OCI-LY7 (cell line): Measurements from ENCODE around the gene ANO10. TPM values are rescaled to one million over a fixed set of nuclear protein-coding genes. Genes with fewer than 3 reads are reported as not detected.

ENCODE experiments used
- BruUV-seq: library from RNA; stranded (reverse); fragments of 400-500 nt; replicated peaks from 2 replicates; lab custom pipeline; 2021; lab: Mats Ljungman, UMichigan
- CTCF ChIA-PET: fragments of 300-600 bp; sonication (Branson Sonifier 250); formaldehyde crosslinking; loops from one replicate; lab custom pipeline; 2022; ENCODE audit warnings: antibody characterized with exemption; ENCODE audit not compliant: unreplicated experiment; lab: Charles Lee
- POLR2A ChIA-PET: fragments of 300-600 bp; sonication (Branson Sonifier 250); formaldehyde crosslinking; loops from one replicate; lab custom pipeline; 2022; ENCODE audit warnings: antibody characterized with exemption; lab: Charles Lee
- DNase-seq: peaks from one replicate; pipeline ENCODE4 v3.0.0-alpha.2; 2015; ENCODE audit warnings: low spot score
- H2AFZ ChIP-seq: fragments of 200-600 bp; sonication (generic), shearing (Covaris generic); 2 replicates; pipeline ENCODE4 v1.6.1; 2014; ENCODE audit warnings: mild to moderate bottlenecking, antibody characterized with exemption, low read length, moderate library complexity
- H3K27ac ChIP-seq: fragments of 200-600 bp; sonication (generic); 2 replicates; pipeline ENCODE4 v1.5.1; 2014; ENCODE audit warnings: mixed run types, low read depth, mild to moderate bottlenecking, moderate library complexity, low read length, inconsistent platforms; ENCODE audit not compliant: poor library complexity, severe bottlenecking
- H3K36me3 ChIP-seq: fragments of 200-600 bp; sonication (generic); 2 replicates; pipeline ENCODE4 v1.6.1; 2014; ENCODE audit warnings: mild to moderate bottlenecking, antibody characterized with exemption, low read length, moderate library complexity, mixed read lengths; ENCODE audit not compliant: insufficient read depth
- H3K4me1 ChIP-seq: fragments of 200-600 bp; sonication (generic); 2 replicates; pipeline ENCODE4 v1.5.1; 2014; ENCODE audit warnings: mild to moderate bottlenecking, low read length; ENCODE audit not compliant: insufficient read depth, poor library complexity, severe bottlenecking
- H3K4me2 ChIP-seq: fragments of 200-600 bp; sonication (generic); 2 replicates; pipeline ENCODE4 v1.6.1; 2014; ENCODE audit warnings: mild to moderate bottlenecking, low read length
- H3K4me3 ChIP-seq: fragments of 200-600 bp; sonication (generic); 2 replicates; pipeline ENCODE4 v1.5.1; 2014; ENCODE audit warnings: mild to moderate bottlenecking, low read depth, low read length; ENCODE audit not compliant: poor library complexity, severe bottlenecking
- H3K79me2 ChIP-seq: fragments of 200-600 bp; sonication (generic); 2 replicates; pipeline ENCODE4 v1.6.1; 2016; ENCODE audit warnings: low read depth, mild to moderate bottlenecking, low read length, moderate library complexity, mixed read lengths; ENCODE audit not compliant: insufficient read depth
- H3K9me2 ChIP-seq: fragments of 200-600 bp; sonication (generic); 2 replicates; pipeline ENCODE4 v1.6.1; 2016; ENCODE audit warnings: mild to moderate bottlenecking, low read length, mixed read lengths; ENCODE audit not compliant: insufficient read depth
- H3K9me3 ChIP-seq: fragments of 200-600 bp; sonication (generic); 2 replicates; pipeline ENCODE4 v1.6.1; 2014; ENCODE audit warnings: mild to moderate bottlenecking, mixed run types, low read length, mixed read lengths
- H4K20me1 ChIP-seq: fragments of 200-600 bp; sonication (generic); 2 replicates; pipeline ENCODE4 v1.6.1; 2014; ENCODE audit warnings: mild to moderate bottlenecking, antibody characterized with exemption, low read length, moderate library complexity, mixed read lengths; ENCODE audit not compliant: insufficient read depth
- EZH2phosphoT487 ChIP-seq: fragments of 200-600 bp; sonication (generic); IDR thresholded peaks from 2 replicates; pipeline ENCODE4 v1.6.1; 2018; ENCODE audit warnings: low read depth, borderline replicate concordance, mild to moderate bottlenecking, mixed run types, antibody characterized with exemption, low read length, moderate library complexity, mixed read lengths
- intact Hi-C: fragments of 100-400 bp; cut with micrococcal nuclease; formaldehyde crosslinking; loops from one replicate; pipeline ENCODE4 v1.10.0; 2022; ENCODE audit not compliant: unreplicated experiment
- total RNA-seq, 2 experiments: library from RNA; depleted of rRNA in 1 of 2; stranded (reverse); fragments of >200 nt in 1 of 2; shearing (Covaris generic) in 1 of 2; gene quantifications; 2 replicates each; pipeline ENCODE4 v1.2.3, GENCODE V29; 2014 to 2022
- TF ChIP-seq, protein P1 (sequence below): fragments of 200-600 bp; sonication (generic); conservative IDR thresholded peaks from 2 replicates; pipeline ENCODE4 v1.5.1; 2014; ENCODE audit warnings: mild to moderate bottlenecking, antibody characterized with exemption, low read length, moderate library complexity, mixed read lengths

Gene ANO10
- total RNA-seq, 2 experiments from 2014 or later: 2.2 to 5.8 TPM

DNA sequence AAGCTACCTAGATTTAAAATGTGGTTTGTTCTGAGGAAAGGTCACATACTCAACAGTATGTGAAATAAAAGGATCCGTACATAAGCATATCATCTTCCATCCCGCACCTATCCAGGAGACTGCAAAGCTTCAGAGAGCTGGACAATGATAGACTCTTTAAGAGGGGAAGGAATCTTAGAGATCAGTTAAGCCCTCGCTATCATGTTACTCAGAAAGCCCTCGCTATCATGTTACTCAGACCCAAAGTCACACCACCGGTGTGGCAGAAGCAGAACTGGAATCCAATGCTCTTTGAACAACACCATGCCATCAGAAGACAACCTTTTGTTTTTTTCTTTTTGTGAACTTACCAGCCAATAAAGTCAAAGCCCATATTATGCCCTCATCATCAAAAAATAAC, 5.8 kb downstream of the ANO10 start:
- TF ChIP-seq, protein P1, sequence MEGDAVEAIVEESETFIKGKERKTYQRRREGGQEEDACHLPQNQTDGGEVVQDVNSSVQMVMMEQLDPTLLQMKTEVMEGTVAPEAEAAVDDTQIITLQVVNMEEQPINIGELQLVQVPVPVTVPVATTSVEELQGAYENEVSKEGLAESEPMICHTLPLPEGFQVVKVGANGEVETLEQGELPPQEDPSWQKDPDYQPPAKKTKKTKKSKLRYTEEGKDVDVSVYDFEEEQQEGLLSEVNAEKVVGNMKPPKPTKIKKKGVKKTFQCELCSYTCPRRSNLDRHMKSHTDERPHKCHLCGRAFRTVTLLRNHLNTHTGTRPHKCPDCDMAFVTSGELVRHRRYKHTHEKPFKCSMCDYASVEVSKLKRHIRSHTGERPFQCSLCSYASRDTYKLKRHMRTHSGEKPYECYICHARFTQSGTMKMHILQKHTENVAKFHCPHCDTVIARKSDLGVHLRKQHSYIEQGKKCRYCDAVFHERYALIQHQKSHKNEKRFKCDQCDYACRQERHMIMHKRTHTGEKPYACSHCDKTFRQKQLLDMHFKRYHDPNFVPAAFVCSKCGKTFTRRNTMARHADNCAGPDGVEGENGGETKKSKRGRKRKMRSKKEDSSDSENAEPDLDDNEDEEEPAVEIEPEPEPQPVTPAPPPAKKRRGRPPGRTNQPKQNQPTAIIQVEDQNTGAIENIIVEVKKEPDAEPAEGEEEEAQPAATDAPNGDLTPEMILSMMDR: no peak
- TF ChIP-seq EZH2phosphoT487: no peak
- BruUV-seq: no TSS peak
- H3K79me2 ChIP-seq: no peaks in the 10 kb centered on the region
- no peak overlapping the region for H3K4me3 ChIP-seq
- H4K20me1 ChIP-seq: no peaks in the 10 kb centered on the region
- POLR2A ChIA-PET: interaction anchor here (0.5 kb wide), 1 partner anchor 842 kb away, joined by 4 read pairs; no protein-coding TSS in a partner anchor
- no peaks in the 10 kb centered on the region for H3K9me2 ChIP-seq
- no peak overlapping the region for H3K27ac ChIP-seq
- no peaks in the 10 kb centered on the region for H3K9me3 ChIP-seq
- no peaks in the 10 kb centered on the region for H3K36me3 ChIP-seq
- no peak overlapping the region for H3K4me2 ChIP-seq
- intact Hi-C loops: no loop called here
- no peak overlapping the region for H2AFZ ChIP-seq
- CTCF ChIA-PET: no interaction called here
- H3K4me1 ChIP-seq: no peaks in the 10 kb centered on the region
- no peak for DNase-seq

DNA sequence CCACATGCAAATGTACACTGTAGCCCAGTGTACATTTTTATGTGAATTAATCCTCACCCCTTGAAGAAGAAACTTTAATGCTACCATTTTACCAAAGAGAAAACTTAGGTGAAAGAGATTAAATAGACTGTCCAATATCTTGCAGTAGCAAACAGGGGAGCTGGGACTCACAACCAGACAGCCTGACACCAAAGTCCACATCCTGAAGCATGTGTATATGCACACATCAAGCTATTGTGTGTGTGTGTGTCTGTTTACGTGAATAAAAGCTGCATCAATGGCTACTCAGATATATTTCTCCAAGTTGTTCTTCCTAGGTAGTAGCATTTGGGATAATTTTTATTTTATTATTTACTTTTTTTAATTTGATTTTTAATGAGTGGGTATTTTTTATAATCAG, 6.7 kb downstream of the ANO10 start:
- H3K4me2 ChIP-seq: no peak overlapping the region
- CTCF ChIA-PET: no interaction called here

DNA sequence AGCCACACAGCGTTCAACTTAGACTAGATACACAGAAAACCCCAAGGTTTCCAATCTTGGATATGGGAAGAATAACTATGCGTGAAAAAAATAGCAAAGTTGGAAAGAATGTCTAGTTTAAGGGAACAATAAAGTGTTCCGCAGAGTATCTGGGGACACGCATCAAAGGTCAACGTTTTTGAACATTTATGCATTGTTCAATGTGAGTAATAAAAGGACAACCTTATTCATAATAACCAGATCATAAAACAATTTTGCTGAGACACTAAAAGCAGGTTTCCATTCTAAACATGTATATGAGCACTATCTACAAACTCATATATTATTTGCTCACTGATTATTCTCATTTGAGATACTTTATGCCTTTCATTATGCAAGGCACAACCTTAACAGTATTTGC, 7.8 kb downstream of the ANO10 start:
- Histone ChIP-seq H3K27ac (no peak overlapping the region), H3K9me2 (no peaks in the 10 kb centered on the region), H3K4me1 (no peaks in the 10 kb centered on the region), H4K20me1 (no peaks in the 10 kb centered on the region), H3K79me2 (no peaks in the 10 kb centered on the region), H3K4me2 (no peak overlapping the region), H3K9me3 (no peaks in the 10 kb centered on the region), H2AFZ (no peak overlapping the region), H3K36me3 (no peaks in the 10 kb centered on the region), H3K4me3 (no peak overlapping the region)
- no peak for DNase-seq
- intact Hi-C loops: no loop called here
- ChIA-PET CTCF (no interaction called here), POLR2A (no interaction called here)
- BruUV-seq: no TSS peak
- TF ChIP-seq, protein P1: no peak
- TF ChIP-seq EZH2phosphoT487: no peak

More for the DNA sequence above, 6.7 kb downstream of the ANO10 start:
- no peaks in the 10 kb centered on the region for H3K79me2 ChIP-seq
- BruUV-seq: no TSS peak
- no peaks in the 10 kb centered on the region for H3K9me3 ChIP-seq
- no peaks in the 10 kb centered on the region for H3K36me3 ChIP-seq
- H3K4me1 ChIP-seq: no peaks in the 10 kb centered on the region
- POLR2A ChIA-PET: no interaction called here
- TF ChIP-seq, protein P1: no peak
- no peak for TF ChIP-seq EZH2phosphoT487
- intact Hi-C loops: no loop called here
- H3K9me2 ChIP-seq: no peaks in the 10 kb centered on the region
- no peak overlapping the region for H3K4me3 ChIP-seq
- no peak overlapping the region for H3K27ac ChIP-seq
- H4K20me1 ChIP-seq: no peaks in the 10 kb centered on the region
- H2AFZ ChIP-seq: no peak overlapping the region
- no peak for DNase-seq
